HepG2 (cell line): ENCODE data around the gene TRIM7. TPM values are rescaled to one million over a fixed set of nuclear protein-coding genes. Genes with fewer than 3 reads are reported as not detected.

Experiments
- ATAC-seq: fragments of 200-7000 bp; cut with Tn5 transposase; 3 replicates; pipeline ENCODE4 v1.9.1; 2020; ENCODE audit warnings: mild to moderate bottlenecking, moderate library complexity
- BruUV-seq: library from RNA; stranded (reverse); fragments of 400-500 nt; replicated peaks from 2 replicates; lab custom pipeline; 2021; lab: Mats Ljungman, UMichigan
- CTCF ChIA-PET: fragments of 300-600 bp; formaldehyde crosslinking; extraction: SDS; loops from one replicate; lab custom pipeline; 2021; ENCODE audit warnings: low total read pairs, inconsistent platforms, low intra/inter-chr PET ratio; lab: Yijun Ruan, JAX
- POLR2A ChIA-PET: fragments of 350-600 bp; sonication (Branson Sonifier 250); formaldehyde crosslinking; loops from one replicate; lab custom pipeline; 2020; ENCODE audit warnings: antibody characterized with exemption, inconsistent platforms; lab: Yijun Ruan, JAX
- DNase-seq: peaks from one replicate; pipeline ENCODE4 v3.0.0-alpha.2; 2015; ENCODE audit warnings: low spot score
- FAIRE-seq: peaks from 3 replicates; lab custom pipeline; 2011; peaks lifted over from hg19 to GRCh38; lab: Jason Lieb, UNC
- H2AFZ ChIP-seq: one replicate; pipeline ENCODE4 v1.6.1; 2011; ENCODE audit warnings: low read length, inconsistent platforms
- H3K27ac ChIP-seq: fragments of 300-600 bp; 3 replicates; pipeline ENCODE4 v1.8.0; 2011; ENCODE audit warnings: mixed run types, mild to moderate bottlenecking, mixed read lengths, low read length, inconsistent platforms; ENCODE audit not compliant: insufficient read depth; ENCODE audit errors: extremely low read length
- H3K27me3 ChIP-seq, 2 experiments: fragments of 200-600 bp in 1 of 2; 2 replicates in 1 of 2; 3 replicates in 1 of 2; pipeline versions ENCODE4 v1.6.0 to v1.8.0; 2011; ENCODE audit warnings: low read length in 2 of 2, mild to moderate bottlenecking in 2 of 2, moderate library complexity in 2 of 2, inconsistent platforms in 1 of 2; ENCODE audit not compliant: insufficient read depth in 2 of 2, control insufficient read depth in 1 of 2
- H3K36me3 ChIP-seq, 2 experiments: fragments of 200-600 bp in 1 of 2; replicated peaks in 1 of 2; 2 replicates in 1 of 2; 3 replicates in 1 of 2; pipeline versions ENCODE4 v1.5.1 to v1.8.0; 2011; ENCODE audit warnings: low read length in 2 of 2, inconsistent platforms in 1 of 2; ENCODE audit not compliant: insufficient read depth in 2 of 2, control insufficient read depth in 1 of 2
- H3K4me1 ChIP-seq: 2 replicates; pipeline ENCODE4 v1.5.1; 2012; ENCODE audit warnings: low read length, inconsistent platforms; ENCODE audit not compliant: insufficient read depth
- H3K4me2 ChIP-seq: 2 replicates; pipeline ENCODE4 v1.6.0; 2011; ENCODE audit warnings: low read depth, low read length, inconsistent platforms
- H3K4me3 ChIP-seq, 3 experiments: fragments of 200-600 bp in 1 of 3; sonication (generic), shearing (Covaris generic) in 1 of 3; replicated peaks in 1 of 3; 2 replicates each; pipeline ENCODE4 v1.5.1; 2011 to 2016; ENCODE audit warnings: low read length in 3 of 3, inconsistent platforms in 2 of 3, low read depth in 2 of 3, mild to moderate bottlenecking in 2 of 3, control low read depth in 1 of 3, mixed read lengths in 1 of 3; ENCODE audit not compliant: insufficient read depth in 1 of 3
- H3K79me2 ChIP-seq: one replicate; pipeline ENCODE4 v1.6.1; 2011; ENCODE audit warnings: low read length, inconsistent platforms; ENCODE audit not compliant: insufficient read depth
- H3K9ac ChIP-seq: 2 replicates; pipeline ENCODE4 v1.6.0; 2011; ENCODE audit warnings: mild to moderate bottlenecking, low read depth, low read length, inconsistent platforms; ENCODE audit not compliant: insufficient read depth
- H3K9me3 ChIP-seq: 2 replicates; pipeline ENCODE4 v1.5.1; 2012; ENCODE audit warnings: mild to moderate bottlenecking, low read length
- H4K20me1 ChIP-seq: 2 replicates; pipeline ENCODE4 v1.6.0; 2011; ENCODE audit warnings: inconsistent platforms, mild to moderate bottlenecking, low read length, moderate library complexity; ENCODE audit not compliant: insufficient read depth
- AGO2 ChIP-seq: fragments of 200-400 bp; formaldehyde crosslinking; optimal IDR thresholded peaks from 2 replicates; pipeline ENCODE3; 2017; ENCODE audit warnings: mild to moderate bottlenecking, low read depth, low read length, moderate library complexity
- HNF4A ChIP-seq: sonication (generic); formaldehyde crosslinking; IDR thresholded peaks from 2 replicates; pipeline ENCODE4 v1.4.0; 2020; ENCODE audit warnings: missing genetic modification reagents
- ZNF776 ChIP-seq: sonication (generic); formaldehyde crosslinking; IDR thresholded peaks from 2 replicates; pipeline ENCODE4 v1.4.0; 2020; ENCODE audit warnings: mild to moderate bottlenecking, missing genetic modification reagents
- WGBS: methylation state at CpG from one replicate; pipeline ENCODE4 v1.1.6; 2017; ENCODE audit warnings: low lambda C conversion rate; 5-methylcytosine and 5-hydroxymethylcytosine counted together
- in situ Hi-C: cut with HindIII; loops from 2 replicates; pipeline ENCODE4 v1.10.0; 2017; ENCODE audit warnings: low pct_unique_long_range_greater_than_20kb; ENCODE audit not compliant: extremely low pct_ligation_motif_present
- intact Hi-C: fragments of 100-400 bp; cut with micrococcal nuclease; formaldehyde crosslinking; loops from one replicate; pipeline ENCODE4 v1.10.0; 2022; ENCODE audit not compliant: unreplicated experiment
- polyA plus RNA-seq, 8 experiments: library from polyadenylated mRNA; depleted of rRNA in 3 of 8; stranded (reverse) in 7 of 8; unstranded in 1 of 8; fragments of >200 nt; fragmentation: Illumina TruSeq in 4 of 8; extraction: Trizol in 4 of 8; gene quantifications; 2 replicates each; pipeline versions ENCODE4 v1.2.1 to v1.2.3, GENCODE V29; 2011 to 2016; ENCODE audit warnings: low read depth in 4 of 8, missing spikeins in 1 of 8, mixed read lengths in 1 of 8; ENCODE audit not compliant: insufficient read depth in 1 of 8
- total RNA-seq, 5 experiments: library from RNA; depleted of rRNA; stranded (reverse); fragments of >200 nt; fragmentation: Illumina TruSeq; extraction: Trizol; gene quantifications; 2 replicates each; pipeline ENCODE4 v1.2.3, GENCODE V29; 2016; ENCODE audit warnings: low read depth in 1 of 5
- TF ChIP-seq, protein P1 (sequence below): sonication (generic); formaldehyde crosslinking; IDR thresholded peaks from 2 replicates; pipeline ENCODE4 v1.5.0; 2020; ENCODE audit warnings: mild to moderate bottlenecking, missing genetic modification reagents

TRIM7 gene
- total and polyA plus RNA-seq, 2 of the 13 experiments (the other 11 are each of a cell fraction or from before 2014, with no cell fraction given) = 0.13 TPM; not detected in 1

DNA sequence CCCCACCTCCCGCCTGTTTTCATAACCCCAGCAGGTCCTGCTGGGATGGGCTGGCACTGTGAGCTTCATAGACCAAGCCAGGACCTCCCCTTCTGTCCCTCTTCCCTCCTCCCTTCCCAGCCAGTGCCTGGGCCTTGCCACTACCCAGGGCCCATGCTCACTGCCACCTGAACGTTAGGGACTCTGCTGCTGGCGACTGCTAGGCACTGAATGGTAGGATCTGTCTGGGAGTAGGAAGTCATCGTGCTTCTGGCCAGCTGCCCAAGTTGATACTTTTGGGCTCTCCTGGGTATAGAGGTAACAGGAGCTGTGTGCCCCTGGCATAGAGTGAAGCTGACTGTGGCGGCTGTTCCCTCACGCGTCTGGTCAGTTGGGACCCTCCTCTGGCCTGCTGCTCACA lies 26.4 kb upstream of the TRIM7 start:
- no peaks in the 10 kb centered on the region for H3K27me3 ChIP-seq
- FAIRE-seq = no peak
- intact Hi-C loops = no loop called here
- TF ChIP-seq, protein P1, sequence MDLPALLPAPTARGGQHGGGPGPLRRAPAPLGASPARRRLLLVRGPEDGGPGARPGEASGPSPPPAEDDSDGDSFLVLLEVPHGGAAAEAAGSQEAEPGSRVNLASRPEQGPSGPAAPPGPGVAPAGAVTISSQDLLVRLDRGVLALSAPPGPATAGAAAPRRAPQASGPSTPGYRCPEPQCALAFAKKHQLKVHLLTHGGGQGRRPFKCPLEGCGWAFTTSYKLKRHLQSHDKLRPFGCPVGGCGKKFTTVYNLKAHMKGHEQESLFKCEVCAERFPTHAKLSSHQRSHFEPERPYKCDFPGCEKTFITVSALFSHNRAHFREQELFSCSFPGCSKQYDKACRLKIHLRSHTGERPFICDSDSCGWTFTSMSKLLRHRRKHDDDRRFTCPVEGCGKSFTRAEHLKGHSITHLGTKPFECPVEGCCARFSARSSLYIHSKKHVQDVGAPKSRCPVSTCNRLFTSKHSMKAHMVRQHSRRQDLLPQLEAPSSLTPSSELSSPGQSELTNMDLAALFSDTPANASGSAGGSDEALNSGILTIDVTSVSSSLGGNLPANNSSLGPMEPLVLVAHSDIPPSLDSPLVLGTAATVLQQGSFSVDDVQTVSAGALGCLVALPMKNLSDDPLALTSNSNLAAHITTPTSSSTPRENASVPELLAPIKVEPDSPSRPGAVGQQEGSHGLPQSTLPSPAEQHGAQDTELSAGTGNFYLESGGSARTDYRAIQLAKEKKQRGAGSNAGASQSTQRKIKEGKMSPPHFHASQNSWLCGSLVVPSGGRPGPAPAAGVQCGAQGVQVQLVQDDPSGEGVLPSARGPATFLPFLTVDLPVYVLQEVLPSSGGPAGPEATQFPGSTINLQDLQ (CRISPR knock-in tag) = no peak
- TF ChIP-seq HNF4A (CRISPR knock-in tag) (no peak), AGO2 (peak; percentile 36)
- TF ChIP-seq, all 625 proteins: peak for 1
- Histone ChIP-seq H3K79me2 (no peaks in the 10 kb centered on the region), H3K36me3 (peaks cover 18 to 59% of the 10 kb centered on the region in 2 experiments), H3K27ac (no peak overlapping the region), H3K4me1 (peaks cover 8% of the 10 kb centered on the region; the same call in 1 of the 2 replicates), H3K4me3 (no peak overlapping the region), H3K9ac (no peak overlapping the region), H2AFZ (no peak overlapping the region), H4K20me1 (peaks cover 9% of the 10 kb centered on the region), H3K9me3 (no peaks in the 10 kb centered on the region), H3K4me2 (no peak overlapping the region)
- DNase-seq = no peak
- no TSS peak for BruUV-seq
- WGBS = 100% methylated on average over 3 of the region's 7 CpGs
- POLR2A ChIA-PET = interaction anchor here (4.3 kb wide), 1 partner anchor 13 kb away, joined by 41 read pairs; the partner anchor contains the start of gene RACK1
- peak; percentile 0; the same call in 1 of the 3 replicates for ATAC-seq
- in situ Hi-C loops = no loop called here
- CTCF ChIA-PET = no interaction called here

DNA sequence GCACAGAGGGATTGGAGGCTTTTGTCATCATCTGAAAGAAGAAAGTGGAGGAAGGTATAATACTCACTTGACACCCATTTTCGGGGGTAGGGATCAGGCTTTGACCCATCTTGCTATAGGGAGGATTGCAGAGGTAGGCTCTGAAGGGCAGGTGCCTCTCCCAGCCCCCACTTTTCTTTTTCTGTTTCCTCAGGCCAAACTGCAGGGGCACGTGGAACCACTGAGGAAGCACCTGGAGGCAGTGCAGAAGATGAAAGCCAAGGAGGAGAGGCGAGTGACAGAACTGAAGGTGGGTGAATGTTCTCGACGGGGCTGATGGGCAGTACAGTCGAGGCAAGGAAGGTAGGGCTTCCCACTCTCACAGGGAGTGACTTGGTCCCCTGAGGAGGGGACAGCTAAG lies 25.6 kb upstream of the TRIM7 start:
- Histone ChIP-seq H3K27me3 (no peaks in the 10 kb centered on the region), H2AFZ (no peak overlapping the region), H3K9ac (no peak overlapping the region), H3K9me3 (no peaks in the 10 kb centered on the region), H3K27ac (no peak overlapping the region), H3K4me2 (no peak overlapping the region), H3K36me3 (peaks cover 17 to 52% of the 10 kb centered on the region in 2 experiments; a peak in 4 of 5 replicates), H3K4me1 (peaks cover 10% of the 10 kb centered on the region), H3K4me3 (no peak overlapping the region), H3K79me2 (peaks cover 2% of the 10 kb centered on the region), H4K20me1 (peaks cover 4% of the 10 kb centered on the region)
- intact Hi-C loops (no loop called here), in situ Hi-C loops (no loop called here)
- CTCF ChIA-PET = no interaction called here
- 97% methylated on average over 6 of the region's 6 CpGs for WGBS
- TF ChIP-seq ZNF776 (CRISPR knock-in tag) = no peak
- POLR2A ChIA-PET = no interaction called here
- BruUV-seq = no TSS peak
- ATAC-seq = no peak
- FAIRE-seq = no peak
- DNase-seq = no peak
